HEK293 (cell line): ENCODE data around the gene CAND2.

Experiments used
- CTCF ChIA-PET: fragments of 350-600 bp; formaldehyde crosslinking; extraction: SDS; loops from one replicate; lab custom pipeline; 2021; ENCODE audit warnings: antibody characterized with exemption; lab: Yijun Ruan, JAX
- POLR2A ChIA-PET: fragments of 300-600 bp; formaldehyde crosslinking; extraction: SDS; loops from one replicate; lab custom pipeline; 2020; ENCODE audit warnings: antibody characterized with exemption, inconsistent platforms; lab: Yijun Ruan, JAX
- H3K27ac ChIP-seq: fragments of 200-500 bp; sonication (Bioruptor generic); 2 replicates; pipeline ENCODE4 v1.5.1; 2014; ENCODE audit warnings: low read depth, low read length, control low read depth, inconsistent platforms; ENCODE audit errors: extremely low read depth
- H3K36me3 ChIP-seq, 2 experiments: fragments of 200-500 bp in 1 of 2; sonication (Bioruptor generic) in 1 of 2; 1 replicate in 1 of 2; 2 replicates in 1 of 2; pipeline ENCODE4 v1.5.1; 2014 to 2017; ENCODE audit warnings: inconsistent platforms in 2 of 2, low read length in 2 of 2; ENCODE audit not compliant: control insufficient read depth in 2 of 2, insufficient read depth in 1 of 2
- H3K4me1 ChIP-seq: fragments of 200-500 bp; sonication (Bioruptor generic); 2 replicates; pipeline ENCODE4 v1.5.1; 2014; ENCODE audit warnings: mild to moderate bottlenecking, low read length, inconsistent platforms; ENCODE audit not compliant: control insufficient read depth, insufficient read depth
- H3K4me3 ChIP-seq: 2 replicates; pipeline ENCODE4 v1.5.1; 2011; ENCODE audit warnings: low read depth, mild to moderate bottlenecking, control low read depth, low read length, moderate library complexity
- H3K9me3 ChIP-seq: fragments of 200-500 bp; sonication (Bioruptor generic); 2 replicates; pipeline ENCODE4 v1.5.1; 2014; ENCODE audit warnings: low read depth, low read length, inconsistent platforms; ENCODE audit not compliant: control insufficient read depth, insufficient read depth
- CTCF ChIP-seq: fragments of 450-650 bp; formaldehyde crosslinking; IDR thresholded peaks from 2 replicates; pipeline ENCODE4 v1.5.1; 2016; ENCODE audit warnings: missing biosample characterization, missing genetic modification characterization
- GFI1B ChIP-seq: fragments of 450-650 bp; formaldehyde crosslinking; IDR thresholded peaks from 2 replicates; pipeline ENCODE4 v1.5.1; 2016; ENCODE audit warnings: missing biosample characterization, missing genetic modification characterization
- KLF10 ChIP-seq: fragments of 450-650 bp; IDR thresholded peaks from 2 replicates; pipeline ENCODE4 v1.5.1; 2018; ENCODE audit warnings: missing biosample characterization, mild to moderate bottlenecking, missing genetic modification characterization
- PRDM1 ChIP-seq: fragments of 450-650 bp; formaldehyde crosslinking; IDR thresholded peaks from 2 replicates; pipeline ENCODE4; 2016; ENCODE audit warnings: missing biosample characterization, missing genetic modification characterization
- PRDM6 ChIP-seq: fragments of 450-650 bp; formaldehyde crosslinking; IDR thresholded peaks from 2 replicates; pipeline ENCODE4 v1.5.1; 2017; ENCODE audit warnings: missing biosample characterization, missing genetic modification characterization
- SCRT2 ChIP-seq: fragments of 450-650 bp; formaldehyde crosslinking; IDR thresholded peaks from 2 replicates; pipeline ENCODE4 v1.5.1; 2016; ENCODE audit warnings: missing biosample characterization, missing genetic modification characterization
- ZFP3 ChIP-seq: fragments of 450-650 bp; formaldehyde crosslinking; IDR thresholded peaks from 2 replicates; pipeline ENCODE4 v1.5.1; 2016; ENCODE audit warnings: low read depth, missing biosample characterization, missing genetic modification characterization
- ZNF148 ChIP-seq: fragments of 450-650 bp; formaldehyde crosslinking; IDR thresholded peaks from 2 replicates; pipeline ENCODE4 v1.5.0; 2017; ENCODE audit warnings: missing biosample characterization, missing genetic modification characterization, borderline replicate concordance
- ZNF18 ChIP-seq: fragments of 450-650 bp; formaldehyde crosslinking; IDR thresholded peaks from 2 replicates; pipeline ENCODE4 v1.5.1; 2016; ENCODE audit warnings: missing biosample characterization, missing genetic modification characterization
- ZNF2 ChIP-seq: fragments of 450-650 bp; formaldehyde crosslinking; IDR thresholded peaks from 2 replicates; pipeline ENCODE4 v1.5.1; 2016; ENCODE audit warnings: missing biosample characterization, missing genetic modification characterization
- ZNF211 ChIP-seq: fragments of 450-650 bp; formaldehyde crosslinking; IDR thresholded peaks from 2 replicates; pipeline ENCODE4 v1.5.1; 2016; ENCODE audit warnings: low read depth, missing biosample characterization, missing genetic modification characterization
- ZNF214 ChIP-seq: fragments of 450-650 bp; formaldehyde crosslinking; IDR thresholded peaks from 2 replicates; pipeline ENCODE4 v1.5.1; 2017; ENCODE audit warnings: missing biosample characterization, mild to moderate bottlenecking, missing genetic modification characterization, borderline replicate concordance
- ZNF23 ChIP-seq: fragments of 450-650 bp; formaldehyde crosslinking; IDR thresholded peaks from 2 replicates; pipeline ENCODE4 v1.5.1; 2016; ENCODE audit warnings: missing biosample characterization, missing genetic modification characterization, borderline replicate concordance
- ZNF24 ChIP-seq: fragments of 450-650 bp; formaldehyde crosslinking; IDR thresholded peaks from 2 replicates; pipeline ENCODE4 v1.5.1; 2016; ENCODE audit warnings: missing biosample characterization, missing genetic modification characterization
- ZNF350 ChIP-seq: fragments of 450-650 bp; formaldehyde crosslinking; IDR thresholded peaks from 2 replicates; pipeline ENCODE4 v1.5.0; 2017; ENCODE audit warnings: missing biosample characterization, mild to moderate bottlenecking, missing genetic modification characterization
- ZNF366 ChIP-seq: fragments of 450-650 bp; formaldehyde crosslinking; conservative IDR thresholded peaks from 2 replicates; pipeline ENCODE4 v1.5.1; 2016; ENCODE audit warnings: missing biosample characterization, missing genetic modification characterization
- ZNF404 ChIP-seq: fragments of 450-650 bp; formaldehyde crosslinking; IDR thresholded peaks from 2 replicates; pipeline ENCODE4 v1.5.1; 2017; ENCODE audit warnings: missing biosample characterization, missing genetic modification characterization
- ZNF433 ChIP-seq: fragments of 450-650 bp; formaldehyde crosslinking; IDR thresholded peaks from 2 replicates; pipeline ENCODE4 v1.5.1; 2016; ENCODE audit warnings: missing biosample characterization, missing genetic modification characterization, low read depth
- ZNF473 ChIP-seq: fragments of 450-650 bp; formaldehyde crosslinking; IDR thresholded peaks from 2 replicates; pipeline ENCODE4 v1.5.1; 2017; ENCODE audit warnings: missing biosample characterization, missing genetic modification characterization
- ZNF501 ChIP-seq: fragments of 450-650 bp; formaldehyde crosslinking; IDR thresholded peaks from 2 replicates; pipeline ENCODE4 v1.5.1; 2016; ENCODE audit warnings: missing biosample characterization, missing genetic modification characterization
- ZNF585B ChIP-seq: fragments of 450-650 bp; formaldehyde crosslinking; IDR thresholded peaks from 2 replicates; pipeline ENCODE4 v1.5.1; 2016; ENCODE audit warnings: missing biosample characterization, missing genetic modification characterization
- ZNF600 ChIP-seq: fragments of 450-650 bp; formaldehyde crosslinking; IDR thresholded peaks from 2 replicates; pipeline ENCODE4 v1.5.1; 2016; ENCODE audit warnings: missing biosample characterization, missing genetic modification characterization
- ZNF776 ChIP-seq: fragments of 450-650 bp; formaldehyde crosslinking; IDR thresholded peaks from 2 replicates; pipeline ENCODE4 v1.5.0; 2017; ENCODE audit warnings: missing biosample characterization, missing genetic modification characterization, borderline replicate concordance
- ZNF830 ChIP-seq: fragments of 450-650 bp; IDR thresholded peaks from 2 replicates; pipeline ENCODE4 v1.5.0; 2018; ENCODE audit warnings: missing biosample characterization, missing genetic modification characterization, low read depth, mild to moderate bottlenecking, moderate library complexity
- TF ChIP-seq, protein P1 (sequence below): fragments of 450-650 bp; formaldehyde crosslinking; IDR thresholded peaks from 2 replicates; pipeline ENCODE4 v1.5.1; 2017; ENCODE audit warnings: missing biosample characterization, missing genetic modification characterization

CAND2 gene

GRCh38 chr3:12822725-12823373, 26.4 kb downstream of the CAND2 start:
- Histone ChIP-seq H3K9me3 (no peaks in the 10 kb centered on the region), H3K36me3 (peaks cover 0 to 56% of the 10 kb centered on the region in 2 experiments; a peak in 2 of 3 replicates), H3K4me3 (no peak overlapping the region), H3K27ac (0 out of 2 replicates have a peak overlapping the region, but pooled peaks have one; percentile 24), H3K4me1 (no peaks in the 10 kb centered on the region)
- ChIA-PET POLR2A (interaction anchor here (1.0 kb wide), 1 partner anchor 11 kb away, joined by 3 read pairs; no protein-coding TSS in a partner anchor), CTCF (interaction anchor here (0.6 to 1.1 kb wide), 6 partner anchors 11 to 497 kb away, joined by 3 to 7 read pairs (median 3); no protein-coding TSS in a partner anchor)
- no peak for TF ChIP-seq ZNF776 (tag by site-specific recombination)
- no peak for TF ChIP-seq ZNF18 (tag by site-specific recombination)
- no peak for TF ChIP-seq KLF10 (tag by site-specific recombination)
- no peak for TF ChIP-seq ZNF585B
- TF ChIP-seq SCRT2 (tag by site-specific recombination): peak; percentile 69
- TF ChIP-seq ZNF148 (tag by site-specific recombination): no peak
- TF ChIP-seq ZNF2 (tag by site-specific recombination): 0 out of 2 replicates have a peak, but pooled peaks have one; percentile 19
- no peak for TF ChIP-seq ZNF24 (tag by site-specific recombination)
- TF ChIP-seq, protein P1, sequence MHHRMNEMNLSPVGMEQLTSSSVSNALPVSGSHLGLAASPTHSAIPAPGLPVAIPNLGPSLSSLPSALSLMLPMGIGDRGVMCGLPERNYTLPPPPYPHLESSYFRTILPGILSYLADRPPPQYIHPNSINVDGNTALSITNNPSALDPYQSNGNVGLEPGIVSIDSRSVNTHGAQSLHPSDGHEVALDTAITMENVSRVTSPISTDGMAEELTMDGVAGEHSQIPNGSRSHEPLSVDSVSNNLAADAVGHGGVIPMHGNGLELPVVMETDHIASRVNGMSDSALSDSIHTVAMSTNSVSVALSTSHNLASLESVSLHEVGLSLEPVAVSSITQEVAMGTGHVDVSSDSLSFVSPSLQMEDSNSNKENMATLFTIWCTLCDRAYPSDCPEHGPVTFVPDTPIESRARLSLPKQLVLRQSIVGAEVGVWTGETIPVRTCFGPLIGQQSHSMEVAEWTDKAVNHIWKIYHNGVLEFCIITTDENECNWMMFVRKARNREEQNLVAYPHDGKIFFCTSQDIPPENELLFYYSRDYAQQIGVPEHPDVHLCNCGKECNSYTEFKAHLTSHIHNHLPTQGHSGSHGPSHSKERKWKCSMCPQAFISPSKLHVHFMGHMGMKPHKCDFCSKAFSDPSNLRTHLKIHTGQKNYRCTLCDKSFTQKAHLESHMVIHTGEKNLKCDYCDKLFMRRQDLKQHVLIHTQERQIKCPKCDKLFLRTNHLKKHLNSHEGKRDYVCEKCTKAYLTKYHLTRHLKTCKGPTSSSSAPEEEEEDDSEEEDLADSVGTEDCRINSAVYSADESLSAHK (tag by site-specific recombination): no peak
- TF ChIP-seq ZFP3: no peak
- no peak for TF ChIP-seq ZNF350 (tag by site-specific recombination)
- TF ChIP-seq ZNF23 (tag by site-specific recombination): no peak
- TF ChIP-seq ZNF211 (tag by site-specific recombination): no peak
- peak; percentile 71; the same call in 1 of the 2 replicates for TF ChIP-seq ZNF366 (tag by site-specific recombination)
- peak; percentile 18; the same call in 1 of the 2 replicates for TF ChIP-seq CTCF (tag by site-specific recombination)
- no peak; the same call in 1 of the 2 replicates for TF ChIP-seq GFI1B (tag by site-specific recombination)
- TF ChIP-seq PRDM1: peak; percentile 81
- no peak for TF ChIP-seq ZNF473 (tag by site-specific recombination)
- no peak for TF ChIP-seq ZNF404 (tag by site-specific recombination)
- TF ChIP-seq ZNF433: no peak
- no peak for TF ChIP-seq ZNF600 (tag by site-specific recombination)
- no peak for TF ChIP-seq ZNF214 (tag by site-specific recombination)
- TF ChIP-seq ZNF501 (tag by site-specific recombination): no peak
- peak; percentile 66; the same call in 1 of the 2 replicates for TF ChIP-seq PRDM6 (tag by site-specific recombination)
- no peak for TF ChIP-seq ZNF830
